Neural cell (in vitro differentiated cells): ENCODE data around the gene C11orf21.

Experiments used
- EP300 ChIP-seq: fragments of 450-650 bp; conservative IDR thresholded peaks from 2 replicates; pipeline ENCODE4 v1.6.1; 2014; ENCODE audit warnings: antibody characterized with exemption, mild to moderate bottlenecking, moderate library complexity; ENCODE audit not compliant: poor library complexity, severe bottlenecking
- TF ChIP-seq, protein P1 (sequence below): fragments of 450-650 bp; IDR thresholded peaks from 2 replicates; pipeline ENCODE4 v1.5.1; 2014; ENCODE audit warnings: antibody characterized with exemption, mild to moderate bottlenecking, moderate library complexity; ENCODE audit not compliant: poor library complexity, severe bottlenecking

DNA sequence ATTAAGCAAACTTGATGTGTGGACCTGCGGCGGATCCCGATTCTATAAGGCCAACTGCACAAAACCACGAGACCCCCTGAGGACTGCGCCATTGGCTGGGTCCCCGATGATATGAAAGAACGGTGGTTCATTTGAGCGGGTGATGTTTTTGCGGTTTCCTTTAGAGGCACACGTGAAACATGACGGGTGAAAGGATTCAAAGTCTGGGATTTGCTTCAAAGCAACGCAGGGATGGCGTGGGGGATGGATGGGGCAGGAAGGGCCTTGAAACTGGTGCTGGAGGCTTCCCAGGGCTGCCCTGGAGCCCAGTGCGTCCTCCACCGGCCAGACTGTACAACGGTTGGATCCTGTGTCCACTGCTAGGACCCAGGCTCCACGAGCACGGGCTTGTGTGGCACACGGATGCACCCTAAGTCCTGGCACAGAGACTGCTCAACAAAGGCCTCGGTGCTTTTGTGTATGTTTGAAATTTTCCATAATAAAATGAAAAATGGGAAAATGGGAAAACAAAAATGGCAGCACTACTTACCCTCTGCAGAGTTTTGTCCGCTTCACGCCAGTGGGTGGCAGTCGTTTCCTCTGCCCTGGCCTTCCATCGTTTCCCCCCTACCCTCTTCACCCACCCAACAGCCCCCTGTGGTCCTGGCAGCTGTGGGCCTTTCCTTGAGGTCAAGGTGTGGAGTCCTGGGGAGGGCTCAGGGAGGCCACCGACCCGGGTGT, 35.0 kb downstream of the C11orf21 start:
- TF ChIP-seq EP300: no peak
- TF ChIP-seq, protein P1, sequence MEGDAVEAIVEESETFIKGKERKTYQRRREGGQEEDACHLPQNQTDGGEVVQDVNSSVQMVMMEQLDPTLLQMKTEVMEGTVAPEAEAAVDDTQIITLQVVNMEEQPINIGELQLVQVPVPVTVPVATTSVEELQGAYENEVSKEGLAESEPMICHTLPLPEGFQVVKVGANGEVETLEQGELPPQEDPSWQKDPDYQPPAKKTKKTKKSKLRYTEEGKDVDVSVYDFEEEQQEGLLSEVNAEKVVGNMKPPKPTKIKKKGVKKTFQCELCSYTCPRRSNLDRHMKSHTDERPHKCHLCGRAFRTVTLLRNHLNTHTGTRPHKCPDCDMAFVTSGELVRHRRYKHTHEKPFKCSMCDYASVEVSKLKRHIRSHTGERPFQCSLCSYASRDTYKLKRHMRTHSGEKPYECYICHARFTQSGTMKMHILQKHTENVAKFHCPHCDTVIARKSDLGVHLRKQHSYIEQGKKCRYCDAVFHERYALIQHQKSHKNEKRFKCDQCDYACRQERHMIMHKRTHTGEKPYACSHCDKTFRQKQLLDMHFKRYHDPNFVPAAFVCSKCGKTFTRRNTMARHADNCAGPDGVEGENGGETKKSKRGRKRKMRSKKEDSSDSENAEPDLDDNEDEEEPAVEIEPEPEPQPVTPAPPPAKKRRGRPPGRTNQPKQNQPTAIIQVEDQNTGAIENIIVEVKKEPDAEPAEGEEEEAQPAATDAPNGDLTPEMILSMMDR: no peak
